ENCODE data around the gene THBS1.

Gene THBS1

DNA sequence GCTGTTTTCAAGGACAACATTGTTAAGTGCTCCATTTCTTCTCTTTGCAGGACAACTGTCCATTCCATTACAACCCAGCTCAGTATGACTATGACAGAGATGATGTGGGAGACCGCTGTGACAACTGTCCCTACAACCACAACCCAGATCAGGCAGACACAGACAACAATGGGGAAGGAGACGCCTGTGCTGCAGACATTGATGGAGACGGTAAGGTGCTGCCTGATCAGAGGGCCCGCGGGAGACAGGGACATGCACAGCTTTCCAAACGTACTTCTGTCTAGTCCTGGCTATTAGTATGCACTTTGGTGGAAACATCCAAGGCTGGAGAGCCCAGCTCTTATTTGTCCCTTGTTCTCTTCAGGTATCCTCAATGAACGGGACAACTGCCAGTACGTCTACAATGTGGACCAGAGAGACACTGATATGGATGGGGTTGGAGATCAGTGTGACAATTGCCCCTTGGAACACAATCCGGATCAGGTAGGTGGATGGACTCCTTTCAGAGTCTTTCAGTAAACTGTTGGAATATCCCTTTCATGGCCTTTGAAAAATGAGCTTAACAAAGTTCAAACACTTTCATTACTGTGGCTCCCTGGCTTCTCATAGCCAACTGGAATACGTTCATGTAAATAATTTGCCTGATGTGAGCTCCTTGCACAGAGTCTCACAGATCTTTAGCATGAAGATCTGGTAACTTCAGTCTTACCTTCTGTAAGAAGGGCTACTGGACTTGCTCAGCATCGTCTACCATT is 10.4 kb downstream of the THBS1 start:
- no peaks in the 10 kb centered on the region for H3K9me3 Mint-ChIP-seq
- no peaks in the 10 kb centered on the region for H3K36me3 Mint-ChIP-seq
- H3K4me1 Mint-ChIP-seq, result no peaks in the 10 kb centered on the region
- H3K4me3 Mint-ChIP-seq, result no peak overlapping the region
- H3K27ac Mint-ChIP-seq, result no peak overlapping the region
- no peaks in the 10 kb centered on the region for H3K27me3 Mint-ChIP-seq

DNA sequence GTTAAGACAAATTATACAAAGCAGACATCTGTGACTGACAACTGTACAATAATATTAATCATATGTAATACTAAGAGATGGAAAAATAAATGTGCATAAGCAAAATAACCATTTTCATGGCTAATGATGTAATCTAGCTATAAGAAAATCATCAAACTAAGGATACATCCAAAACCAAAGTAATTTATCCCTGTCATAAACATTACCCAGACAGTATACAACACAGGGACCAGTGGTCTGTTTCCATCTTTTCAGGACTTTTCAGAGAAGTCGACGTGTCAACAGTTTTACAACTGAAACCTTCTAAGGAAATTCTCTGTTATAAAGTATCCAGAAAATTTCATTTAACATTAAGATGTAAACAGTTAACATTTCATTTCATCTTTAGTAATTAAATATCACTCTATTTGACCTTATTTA is 11.0 kb downstream of the THBS1 start:
- no peak overlapping the region for H3K27ac Mint-ChIP-seq
- H3K36me3 Mint-ChIP-seq, result no peaks in the 10 kb centered on the region

DNA sequence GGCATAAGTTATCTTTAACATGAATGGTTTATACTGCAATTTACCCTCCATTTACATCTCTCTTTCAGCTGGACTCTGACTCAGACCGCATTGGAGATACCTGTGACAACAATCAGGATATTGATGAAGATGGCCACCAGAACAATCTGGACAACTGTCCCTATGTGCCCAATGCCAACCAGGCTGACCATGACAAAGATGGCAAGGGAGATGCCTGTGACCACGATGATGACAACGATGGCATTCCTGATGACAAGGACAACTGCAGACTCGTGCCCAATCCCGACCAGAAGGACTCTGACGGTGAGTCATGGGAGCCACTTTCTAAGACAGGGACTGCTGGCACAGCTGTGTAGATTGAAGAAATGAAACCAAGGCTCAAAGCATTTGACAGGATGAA is 11.6 kb downstream of the THBS1 start:
- Mint-ChIP-seq H3K4me3 (no peak overlapping the region), H3K4me1 (no peaks in the 10 kb centered on the region), H3K9me3 (no peaks in the 10 kb centered on the region), H3K36me3 (no peaks in the 10 kb centered on the region), H3K27ac (no peak overlapping the region), H3K27me3 (no peaks in the 10 kb centered on the region)

More for the DNA sequence above, 11.0 kb downstream of the THBS1 start:
- H3K4me3 Mint-ChIP-seq, result no peak overlapping the region
- no peaks in the 10 kb centered on the region for H3K4me1 Mint-ChIP-seq
- no peaks in the 10 kb centered on the region for H3K27me3 Mint-ChIP-seq
- no peaks in the 10 kb centered on the region for H3K9me3 Mint-ChIP-seq

DNA sequence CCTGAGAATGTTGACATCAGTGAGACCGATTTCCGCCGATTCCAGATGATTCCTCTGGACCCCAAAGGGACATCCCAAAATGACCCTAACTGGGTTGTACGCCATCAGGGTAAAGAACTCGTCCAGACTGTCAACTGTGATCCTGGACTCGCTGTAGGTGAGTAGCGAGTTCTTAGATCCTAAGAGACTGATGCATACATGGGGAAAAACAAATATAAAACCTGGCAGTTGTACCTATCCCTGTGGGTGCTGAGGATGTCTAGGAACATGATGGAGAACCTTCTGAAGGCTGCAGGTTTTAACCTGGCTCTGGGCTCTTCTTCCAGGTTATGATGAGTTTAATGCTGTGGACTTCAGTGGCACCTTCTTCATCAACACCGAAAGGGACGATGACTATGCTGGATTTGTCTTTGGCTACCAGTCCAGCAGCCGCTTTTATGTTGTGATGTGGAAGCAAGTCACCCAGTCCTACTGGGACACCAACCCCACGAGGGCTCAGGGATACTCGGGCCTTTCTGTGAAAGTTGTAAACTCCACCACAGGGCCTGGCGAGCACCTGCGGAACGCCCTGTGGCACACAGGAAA is 12.3 kb downstream of the THBS1 start:
- Mint-ChIP-seq H3K27me3 (no peaks in the 10 kb centered on the region), H3K36me3 (no peaks in the 10 kb centered on the region), H3K4me3 (no peak overlapping the region), H3K27ac (no peak overlapping the region), H3K4me1 (no peaks in the 10 kb centered on the region), H3K9me3 (no peaks in the 10 kb centered on the region)

DNA sequence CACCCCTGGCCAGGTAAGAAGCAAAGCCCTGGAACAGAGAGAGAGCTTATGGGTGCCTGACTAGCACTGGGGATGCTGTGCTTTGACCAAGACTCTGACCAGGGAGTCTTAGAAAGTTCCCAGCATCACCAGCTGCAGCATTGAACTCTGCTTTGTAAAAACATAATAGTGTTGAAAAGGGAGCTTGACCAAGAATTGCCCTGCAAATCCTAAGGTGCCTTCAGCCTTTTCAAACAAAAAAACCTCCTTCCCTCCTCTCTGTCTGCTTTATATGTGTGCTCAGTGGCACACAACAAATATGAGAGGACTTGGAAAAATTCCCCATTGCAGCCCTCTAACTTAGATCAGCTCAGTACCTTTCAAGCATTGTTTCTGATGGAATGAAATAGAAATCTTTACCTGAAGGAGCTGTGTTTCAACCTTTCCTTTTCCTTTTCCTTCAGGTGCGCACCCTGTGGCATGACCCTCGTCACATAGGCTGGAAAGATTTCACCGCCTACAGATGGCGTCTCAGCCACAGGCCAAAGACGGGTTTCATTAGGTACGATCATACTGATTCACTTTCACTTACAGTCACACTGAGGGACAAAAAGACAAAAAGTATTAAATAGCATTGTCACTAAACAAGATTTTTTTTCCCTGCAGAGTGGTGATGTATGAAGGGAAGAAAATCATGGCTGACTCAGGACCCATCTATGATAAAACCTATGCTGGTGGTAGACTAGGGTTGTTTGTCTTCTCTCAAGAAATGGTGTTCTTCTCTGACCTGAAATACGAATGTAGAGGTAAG is 13.0 kb downstream of the THBS1 start:
- no peaks in the 10 kb centered on the region for H3K4me1 Mint-ChIP-seq
- no peak overlapping the region for H3K4me3 Mint-ChIP-seq
- H3K27ac Mint-ChIP-seq, result no peak overlapping the region
- no peaks in the 10 kb centered on the region for H3K36me3 Mint-ChIP-seq
- no peaks in the 10 kb centered on the region for H3K27me3 Mint-ChIP-seq
- H3K9me3 Mint-ChIP-seq, result no peaks in the 10 kb centered on the region

DNA sequence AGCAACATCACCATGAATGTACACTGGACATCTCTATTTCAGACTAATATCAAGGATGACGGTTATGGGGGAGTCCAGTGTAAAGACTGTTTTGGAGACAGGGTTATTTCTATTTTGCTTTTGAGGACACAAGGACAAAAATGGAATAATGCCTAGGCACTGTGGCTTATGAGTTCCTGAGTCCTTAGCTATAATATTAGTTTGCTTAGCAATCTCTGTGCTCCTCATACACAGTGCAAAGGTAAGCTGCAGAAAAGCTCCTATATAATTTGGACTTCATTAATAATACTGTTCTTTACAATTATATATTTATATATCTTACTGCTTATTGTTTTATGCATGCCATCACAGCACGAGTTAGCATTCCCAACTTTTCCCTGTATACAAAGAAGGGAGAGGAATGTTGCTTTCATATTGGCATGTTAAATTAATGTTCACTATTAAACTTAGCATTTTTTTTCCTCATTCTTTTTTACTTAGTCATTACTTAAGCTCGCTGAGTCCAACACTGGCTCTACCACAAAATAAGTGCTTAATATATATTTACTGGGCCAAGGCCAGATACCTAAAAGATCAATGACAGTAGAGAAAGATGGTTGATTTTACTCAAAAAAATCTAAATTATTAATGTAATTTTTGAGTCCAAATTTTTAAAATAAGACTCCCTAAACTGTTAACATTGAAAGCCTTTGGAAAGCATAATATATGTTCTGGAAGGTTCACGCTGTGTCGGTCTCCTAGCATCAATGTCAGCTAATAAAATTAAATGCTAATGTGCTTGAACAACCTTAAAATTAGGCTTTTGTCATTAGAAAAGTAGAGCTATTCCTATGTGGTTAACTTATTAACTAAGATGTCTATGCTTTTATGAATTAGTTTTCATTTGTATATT is 13.8 kb downstream of the THBS1 start:
- H3K9me3 Mint-ChIP-seq, result no peaks in the 10 kb centered on the region
- no peak overlapping the region for H3K4me3 Mint-ChIP-seq
- H3K27me3 Mint-ChIP-seq, result peaks cover 3% of the 10 kb centered on the region
- H3K36me3 Mint-ChIP-seq, result no peaks in the 10 kb centered on the region
- H3K27ac Mint-ChIP-seq, result no peak overlapping the region
- H3K4me1 Mint-ChIP-seq, result no peaks in the 10 kb centered on the region

DNA sequence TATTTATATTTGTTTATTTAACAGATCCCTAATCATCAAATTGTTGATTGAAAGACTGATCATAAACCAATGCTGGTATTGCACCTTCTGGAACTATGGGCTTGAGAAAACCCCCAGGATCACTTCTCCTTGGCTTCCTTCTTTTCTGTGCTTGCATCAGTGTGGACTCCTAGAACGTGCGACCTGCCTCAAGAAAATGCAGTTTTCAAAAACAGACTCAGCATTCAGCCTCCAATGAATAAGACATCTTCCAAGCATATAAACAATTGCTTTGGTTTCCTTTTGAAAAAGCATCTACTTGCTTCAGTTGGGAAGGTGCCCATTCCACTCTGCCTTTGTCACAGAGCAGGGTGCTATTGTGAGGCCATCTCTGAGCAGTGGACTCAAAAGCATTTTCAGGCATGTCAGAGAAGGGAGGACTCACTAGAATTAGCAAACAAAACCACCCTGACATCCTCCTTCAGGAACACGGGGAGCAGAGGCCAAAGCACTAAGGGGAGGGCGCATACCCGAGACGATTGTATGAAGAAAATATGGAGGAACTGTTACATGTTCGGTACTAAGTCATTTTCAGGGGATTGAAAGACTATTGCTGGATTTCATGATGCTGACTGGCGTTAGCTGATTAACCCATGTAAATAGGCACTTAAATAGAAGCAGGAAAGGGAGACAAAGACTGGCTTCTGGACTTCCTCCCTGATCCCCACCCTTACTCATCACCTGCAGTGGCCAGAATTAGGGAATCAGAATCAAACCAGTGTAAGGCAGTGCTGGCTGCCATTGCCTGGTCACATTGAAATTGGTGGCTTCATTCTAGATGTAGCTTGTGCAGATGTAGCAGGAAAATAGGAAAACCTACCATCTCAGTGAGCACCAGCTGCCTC is 14.7 kb downstream of the THBS1 start:
- peaks cover 5% of the 10 kb centered on the region for H3K27me3 Mint-ChIP-seq
- no peaks in the 10 kb centered on the region for H3K36me3 Mint-ChIP-seq
- no peak overlapping the region for H3K4me3 Mint-ChIP-seq
- no peaks in the 10 kb centered on the region for H3K4me1 Mint-ChIP-seq
- no peak overlapping the region for H3K27ac Mint-ChIP-seq
- H3K9me3 Mint-ChIP-seq, result no peaks in the 10 kb centered on the region

DNA sequence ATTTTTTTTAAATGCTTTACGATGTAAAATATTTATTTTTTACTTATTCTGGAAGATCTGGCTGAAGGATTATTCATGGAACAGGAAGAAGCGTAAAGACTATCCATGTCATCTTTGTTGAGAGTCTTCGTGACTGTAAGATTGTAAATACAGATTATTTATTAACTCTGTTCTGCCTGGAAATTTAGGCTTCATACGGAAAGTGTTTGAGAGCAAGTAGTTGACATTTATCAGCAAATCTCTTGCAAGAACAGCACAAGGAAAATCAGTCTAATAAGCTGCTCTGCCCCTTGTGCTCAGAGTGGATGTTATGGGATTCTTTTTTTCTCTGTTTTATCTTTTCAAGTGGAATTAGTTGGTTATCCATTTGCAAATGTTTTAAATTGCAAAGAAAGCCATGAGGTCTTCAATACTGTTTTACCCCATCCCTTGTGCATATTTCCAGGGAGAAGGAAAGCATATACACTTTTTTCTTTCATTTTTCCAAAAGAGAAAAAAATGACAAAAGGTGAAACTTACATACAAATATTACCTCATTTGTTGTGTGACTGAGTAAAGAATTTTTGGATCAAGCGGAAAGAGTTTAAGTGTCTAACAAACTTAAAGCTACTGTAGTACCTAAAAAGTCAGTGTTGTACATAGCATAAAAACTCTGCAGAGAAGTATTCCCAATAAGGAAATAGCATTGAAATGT is 15.6 kb downstream of the THBS1 start:
- Mint-ChIP-seq H3K27ac (no peak overlapping the region), H3K9me3 (no peaks in the 10 kb centered on the region), H3K27me3 (peaks cover 5% of the 10 kb centered on the region), H3K4me1 (no peaks in the 10 kb centered on the region), H3K36me3 (no peaks in the 10 kb centered on the region), H3K4me3 (no peak overlapping the region)

DNA sequence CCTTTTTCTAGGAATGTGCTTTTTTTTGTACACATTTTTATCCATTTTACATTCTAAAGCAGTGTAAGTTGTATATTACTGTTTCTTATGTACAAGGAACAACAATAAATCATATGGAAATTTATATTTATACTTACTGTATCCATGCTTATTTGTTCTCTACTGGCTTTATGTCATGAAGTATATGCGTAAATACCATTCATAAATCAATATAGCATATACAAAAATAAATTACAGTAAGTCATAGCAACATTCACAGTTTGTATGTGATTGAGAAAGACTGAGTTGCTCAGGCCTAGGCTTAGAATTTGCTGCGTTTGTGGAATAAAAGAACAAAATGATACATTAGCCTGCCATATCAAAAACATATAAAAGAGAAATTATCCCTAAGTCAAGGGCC is 16.5 kb downstream of the THBS1 start:
- H3K36me3 Mint-ChIP-seq, result no peaks in the 10 kb centered on the region
- no peak overlapping the region for H3K4me3 Mint-ChIP-seq
- H3K4me1 Mint-ChIP-seq, result no peaks in the 10 kb centered on the region
- H3K27me3 Mint-ChIP-seq, result peaks cover 5% of the 10 kb centered on the region
- no peaks in the 10 kb centered on the region for H3K9me3 Mint-ChIP-seq
- H3K27ac Mint-ChIP-seq, result no peak overlapping the region

DNA sequence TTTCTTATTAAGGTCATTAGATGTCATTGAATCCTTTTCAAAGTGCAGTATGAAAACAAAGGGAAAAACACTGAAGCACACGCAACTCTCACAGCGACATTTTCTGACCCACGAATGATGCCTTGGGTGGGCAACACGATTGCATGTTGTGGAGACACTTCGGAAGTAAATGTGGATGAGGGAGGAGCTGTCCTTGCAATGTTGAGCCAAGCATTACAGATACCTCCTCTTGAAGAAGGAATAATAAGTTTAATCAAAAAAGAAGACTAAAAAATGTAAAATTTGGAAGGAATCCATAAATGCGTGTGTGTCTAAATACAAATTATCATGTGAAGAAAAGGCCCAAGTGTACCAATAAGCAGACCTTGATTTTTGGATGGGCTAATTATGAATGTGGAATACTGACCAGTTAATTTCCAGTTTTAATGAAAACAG is 16.9 kb downstream of the THBS1 start:
- Mint-ChIP-seq H3K27me3 (peaks cover 5% of the 10 kb centered on the region), H3K4me3 (no peak overlapping the region), H3K4me1 (no peaks in the 10 kb centered on the region), H3K27ac (no peak overlapping the region), H3K9me3 (no peaks in the 10 kb centered on the region), H3K36me3 (no peaks in the 10 kb centered on the region)

DNA sequence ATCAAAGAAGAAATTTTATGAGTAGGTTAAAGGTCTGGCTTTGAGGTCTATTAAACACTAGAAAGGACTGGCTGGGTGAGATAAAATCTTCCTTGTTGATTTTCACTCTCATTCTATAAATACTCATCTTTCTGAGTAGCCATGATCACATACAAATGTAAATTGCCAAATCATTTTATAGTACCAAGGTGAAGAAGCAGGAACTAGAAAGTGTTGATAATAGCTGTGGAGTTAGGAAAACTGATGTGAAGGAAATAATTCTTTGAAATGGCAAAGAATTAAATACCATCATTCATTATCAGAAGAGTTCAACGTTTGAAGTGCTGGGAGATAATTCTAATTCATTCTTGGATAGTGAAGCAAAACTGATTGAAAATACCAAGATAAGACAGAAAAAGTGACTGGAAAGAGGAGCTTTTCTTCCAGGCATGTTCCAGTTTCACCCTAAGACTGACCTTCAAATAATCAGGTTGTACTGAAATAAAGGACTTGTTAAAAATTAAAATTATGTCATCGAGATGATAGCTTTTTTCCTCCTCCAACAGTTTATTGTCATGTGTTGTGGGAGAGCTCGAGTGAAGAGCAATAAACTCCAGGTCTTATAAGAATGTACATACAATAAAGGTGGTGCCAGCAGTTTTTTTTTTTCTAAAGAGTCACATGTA is 17.4 kb downstream of the THBS1 start:
- Mint-ChIP-seq H3K9me3 (no peaks in the 10 kb centered on the region), H3K36me3 (no peaks in the 10 kb centered on the region), H3K4me1 (no peaks in the 10 kb centered on the region), H3K27me3 (peaks cover 5% of the 10 kb centered on the region), H3K4me3 (no peak overlapping the region), H3K27ac (no peak overlapping the region)

DNA sequence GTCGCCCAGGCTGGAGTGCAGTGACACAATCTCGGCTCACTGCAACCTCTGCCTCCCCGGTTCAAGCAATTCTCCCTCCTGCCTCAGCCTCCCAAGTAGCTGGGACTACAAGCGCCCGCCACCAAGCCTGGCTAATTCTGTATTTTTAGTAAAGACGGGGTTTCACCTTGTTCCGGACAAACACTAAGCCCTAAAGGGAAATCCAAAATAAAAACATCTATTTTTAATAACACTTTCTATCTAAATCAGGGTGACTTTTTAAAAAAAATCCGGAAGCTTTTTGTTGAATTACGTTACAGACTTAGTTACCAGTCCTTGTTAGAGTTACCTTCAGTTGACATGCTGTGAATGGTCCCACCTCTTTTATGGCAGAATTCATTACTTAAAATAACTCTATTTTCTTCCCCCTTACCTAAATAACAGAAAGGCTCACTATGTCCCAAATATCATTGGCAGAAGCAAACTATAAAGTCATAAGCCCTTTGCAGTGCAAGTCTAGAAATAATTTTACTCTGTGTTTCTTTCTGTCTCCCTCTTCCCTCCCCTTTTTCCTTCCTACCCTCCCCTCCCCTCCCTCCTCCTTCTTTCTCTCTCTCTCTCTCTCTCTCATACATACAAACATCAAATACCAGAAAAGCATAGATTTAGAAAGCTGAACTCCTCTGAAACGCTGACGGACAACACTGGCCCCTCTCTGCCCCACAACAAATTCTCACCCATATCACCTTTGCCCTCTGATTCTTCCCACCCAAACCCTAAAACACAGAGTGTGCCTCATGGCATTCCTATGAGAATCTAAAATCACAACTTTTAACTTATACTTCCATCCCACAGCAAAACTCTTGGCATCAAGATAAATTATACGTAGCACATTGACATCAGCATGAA is 18.3 kb downstream of the THBS1 start:
- peaks cover 5% of the 10 kb centered on the region for H3K27me3 Mint-ChIP-seq
- no peaks in the 10 kb centered on the region for H3K4me1 Mint-ChIP-seq
- no peaks in the 10 kb centered on the region for H3K36me3 Mint-ChIP-seq
- no peak overlapping the region for H3K4me3 Mint-ChIP-seq
- no peaks in the 10 kb centered on the region for H3K9me3 Mint-ChIP-seq
- no peak overlapping the region for H3K27ac Mint-ChIP-seq

DNA sequence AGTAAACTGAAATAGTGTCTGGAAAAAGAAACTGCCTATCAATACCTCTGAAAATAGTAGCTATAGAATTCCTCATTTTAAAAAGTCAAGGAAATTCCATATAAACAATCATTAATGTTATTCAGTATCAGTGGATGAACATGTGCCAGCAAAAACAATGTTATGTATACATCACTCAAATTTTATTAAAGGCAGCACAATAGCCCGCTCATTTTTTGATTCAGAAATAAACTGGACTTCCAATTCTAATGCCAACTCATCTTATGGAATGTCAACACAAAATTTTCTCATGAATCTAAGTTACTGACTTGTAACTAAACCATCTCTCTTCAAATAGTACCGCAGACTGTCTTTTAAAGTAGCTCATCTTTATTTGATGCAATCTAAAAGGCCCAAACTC is 19.0 kb downstream of the THBS1 start:
- H3K4me3 Mint-ChIP-seq, result no peak overlapping the region
- H3K27ac Mint-ChIP-seq, result no peak overlapping the region
- no peaks in the 10 kb centered on the region for H3K9me3 Mint-ChIP-seq

More for the DNA sequence above, 19.0 kb downstream of the THBS1 start:
- no peaks in the 10 kb centered on the region for H3K36me3 Mint-ChIP-seq
- peaks cover 5% of the 10 kb centered on the region for H3K27me3 Mint-ChIP-seq
- no peaks in the 10 kb centered on the region for H3K4me1 Mint-ChIP-seq

All from activated naive CD4-positive, alpha-beta T cell treated with anti-CD3 and anti-CD28 coated beads, Interleukin-2, amount 50 U/mL, for 24 hours (primary cell).